Upper lobe of left lung (tissue), 4 donors: ENCODE data around the gene C16orf89.

Source experiments
- CTCF ChIP-seq, 6 experiments: fragments of 450-650 bp in 4 of 6; fragments of 200-600 bp in 2 of 6; sonication (generic) in 2 of 6; IDR thresholded peaks; one replicate each; pipeline ENCODE4 v1.5.1; 2016 to 2019; ENCODE audit warnings: antibody characterized with exemption in 6 of 6
- POLR2A ChIP-seq, 4 donors: fragments of 450-650 bp; IDR thresholded peaks; one replicate each; pipeline ENCODE4 v1.5.1; 2016 to 2017; ENCODE audit warnings: antibody characterized with exemption in 4 of 4, mild to moderate bottlenecking in 2 of 4

GRCh38 chr16:5030251-5030870, 35.4 kb downstream of the C16orf89 start:
- no peak for TF ChIP-seq CTCF (IDR thresholded peaks at IDR 0.05)
- no peak for TF ChIP-seq POLR2A (IDR thresholded peaks at IDR 0.05)
